ENCODE data around the gene PARVB.

The PARVB gene

DNA sequence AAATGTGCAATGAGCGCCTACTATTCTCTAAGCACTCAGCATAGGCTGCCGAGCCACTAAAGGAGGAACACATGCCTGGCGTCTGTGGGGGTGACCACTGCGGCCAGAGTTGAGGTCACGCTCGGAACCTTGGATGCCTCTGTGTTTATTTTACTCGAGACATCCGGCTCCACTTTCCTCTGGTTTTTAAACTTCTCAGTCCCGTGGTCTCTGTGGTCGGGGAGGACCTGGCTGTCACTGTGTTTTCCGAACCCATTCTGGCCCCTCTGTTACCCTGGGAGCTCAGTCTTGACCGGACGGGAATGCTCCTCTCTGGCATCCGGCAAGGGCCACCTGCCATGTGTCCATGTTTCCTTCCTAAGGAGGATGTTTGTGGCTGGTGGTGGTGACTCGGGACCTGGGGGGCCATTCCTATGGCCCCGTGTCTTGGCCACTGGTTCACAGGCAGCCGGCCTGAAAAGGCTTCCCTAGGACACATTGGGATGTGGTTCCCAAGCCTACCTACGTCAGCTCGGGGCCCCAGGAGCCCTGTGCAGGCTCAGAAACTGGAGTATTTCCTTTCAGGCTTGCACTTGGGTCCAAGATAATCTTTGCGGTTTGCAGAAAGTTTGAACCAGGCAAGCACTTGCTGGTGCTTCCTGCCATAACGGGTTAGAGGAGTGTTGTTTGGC is 109.9 kb downstream of the PARVB start:
- Mint-ChIP-seq H3K4me3 (peak overlapping the region; percentile 41), H3K4me1 (ENCODE audit: low read depth) (peaks cover 30% of the 10 kb centered on the region), H3K27ac (peak overlapping the region; percentile 26), H3K36me3 (ENCODE audit: low read depth) (peaks cover 55% of the 10 kb centered on the region), H3K27me3 (ENCODE audit: low read depth) (no peaks in the 10 kb centered on the region), H3K9me3 (peaks cover 26% of the 10 kb centered on the region)
- no peak for DNase-seq (ENCODE audit: low spot score)

DNA sequence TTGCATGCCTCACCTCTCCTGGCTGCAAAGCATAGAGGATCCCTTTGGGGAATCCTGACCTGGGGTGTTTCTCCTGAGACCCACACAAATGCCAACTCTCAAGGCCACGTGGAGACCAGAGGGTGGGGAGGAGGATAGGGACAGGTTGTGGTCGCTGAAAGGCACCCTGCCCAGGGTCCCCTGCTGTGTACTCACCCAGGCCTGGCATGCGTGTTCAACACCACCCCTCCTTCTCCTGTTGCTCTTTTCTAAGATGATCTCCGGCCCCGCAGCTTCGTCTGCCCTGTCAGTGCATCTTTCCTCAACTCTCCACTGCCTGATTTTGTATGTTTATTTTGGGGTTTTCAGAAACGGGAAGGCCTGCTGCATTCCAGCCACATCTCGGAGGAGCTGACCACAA is 112.0 kb downstream of the PARVB start:
- Mint-ChIP-seq H3K36me3 (ENCODE audit: low read depth) (peaks cover 55% of the 10 kb centered on the region), H3K27me3 (ENCODE audit: low read depth) (no peaks in the 10 kb centered on the region), H3K9me3 (peaks cover 26% of the 10 kb centered on the region), H3K27ac (peak overlapping the region; percentile 34), H3K4me3 (no peak overlapping the region), H3K4me1 (ENCODE audit: low read depth) (peaks cover 15% of the 10 kb centered on the region)
- no peak for DNase-seq (ENCODE audit: low spot score)

- Mint-ChIP-seq H3K9me3 (peaks cover 26% of the 10 kb centered on the region), H3K36me3 (ENCODE audit: low read depth) (peaks cover 51% of the 10 kb centered on the region), H3K4me3 (no peak overlapping the region), H3K27me3 (ENCODE audit: low read depth) (no peaks in the 10 kb centered on the region), H3K27ac (no peak overlapping the region), H3K4me1 (ENCODE audit: low read depth) (peaks cover 19% of the 10 kb centered on the region)
- no peak for DNase-seq (ENCODE audit: low spot score)
Observed at GRCh38 chr22:44136786-44137185, 112.7 kb downstream of the PARVB start.

DNA sequence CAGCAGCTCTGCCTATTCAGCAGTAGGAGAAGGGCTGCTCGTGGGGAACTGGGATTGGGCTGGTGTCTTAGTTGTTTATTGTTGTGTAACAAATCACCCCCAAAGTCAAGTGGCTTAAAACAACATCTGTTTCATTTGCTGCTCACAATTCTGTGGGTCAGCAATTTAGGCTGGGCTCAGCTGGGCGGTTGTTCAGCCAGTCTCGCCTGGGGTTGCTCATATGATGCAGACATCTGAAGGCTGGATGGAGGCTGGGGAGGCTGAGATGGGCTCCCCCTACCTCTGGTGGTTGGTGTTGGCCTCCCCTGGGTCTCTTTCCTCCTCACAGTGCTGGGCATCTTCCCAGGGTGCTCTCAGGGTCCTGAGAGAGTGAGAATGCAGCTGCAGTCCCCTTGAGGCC is 113.3 kb downstream of the PARVB start:
- H3K27me3 Mint-ChIP-seq (ENCODE audit: low read depth), result no peaks in the 10 kb centered on the region
- no peak overlapping the region for H3K27ac Mint-ChIP-seq
- peaks cover 26% of the 10 kb centered on the region for H3K9me3 Mint-ChIP-seq
- H3K36me3 Mint-ChIP-seq (ENCODE audit: low read depth), result peaks cover 51% of the 10 kb centered on the region
- no peak overlapping the region for H3K4me3 Mint-ChIP-seq
- peaks cover 19% of the 10 kb centered on the region for H3K4me1 Mint-ChIP-seq (ENCODE audit: low read depth)
- no peak for DNase-seq (ENCODE audit: low spot score)

GRCh38 chr22:44139773-44140172 is 115.7 kb downstream of the PARVB start:
- H3K27me3 Mint-ChIP-seq (ENCODE audit: low read depth), result no peaks in the 10 kb centered on the region
- H3K36me3 Mint-ChIP-seq (ENCODE audit: low read depth), result peaks cover 43% of the 10 kb centered on the region
- H3K9me3 Mint-ChIP-seq, result peaks cover 26% of the 10 kb centered on the region
- no peak for DNase-seq (ENCODE audit: low spot score)
- H3K27ac Mint-ChIP-seq, result no peak overlapping the region
- H3K4me3 Mint-ChIP-seq, result no peak overlapping the region
- H3K4me1 Mint-ChIP-seq (ENCODE audit: low read depth), result peaks cover 8% of the 10 kb centered on the region

DNA sequence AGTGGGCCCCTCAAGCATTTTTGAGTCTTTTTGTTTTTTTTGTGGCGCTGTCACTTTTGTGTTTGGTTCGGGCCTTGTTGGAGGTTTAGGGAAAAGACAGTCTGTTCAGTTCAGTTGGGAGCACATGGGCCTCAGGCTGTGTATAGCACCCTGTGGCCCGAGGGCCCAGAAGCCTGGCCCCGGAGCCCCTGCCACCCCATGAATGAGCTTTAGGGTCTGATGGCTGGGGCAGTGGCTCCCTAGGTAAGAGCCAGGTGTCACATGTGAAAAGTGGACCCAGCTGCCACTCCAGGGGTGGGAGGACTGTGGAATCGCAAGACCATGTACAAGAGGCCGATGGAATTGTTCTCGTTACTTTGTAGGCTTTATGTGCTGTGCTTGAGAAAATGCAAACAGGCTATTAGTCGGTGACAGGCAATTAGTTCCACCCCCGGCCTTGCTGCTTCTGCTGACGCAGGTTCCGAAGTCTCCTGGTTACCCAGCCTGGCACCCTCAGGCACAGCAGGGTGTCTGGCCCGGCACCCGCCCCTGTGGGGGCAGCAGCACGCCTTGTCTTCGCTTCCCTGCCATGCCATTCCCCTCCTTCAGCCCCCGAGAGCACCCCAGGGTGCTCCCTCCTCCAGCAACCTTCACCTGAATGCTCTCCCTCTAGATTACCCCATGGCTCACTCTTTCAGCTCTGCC is 118.5 kb downstream of the PARVB start:
- Mint-ChIP-seq H3K27me3 (ENCODE audit: low read depth) (no peaks in the 10 kb centered on the region), H3K27ac (no peak overlapping the region), H3K9me3 (peaks cover 6% of the 10 kb centered on the region), H3K36me3 (ENCODE audit: low read depth) (peaks cover 22% of the 10 kb centered on the region), H3K4me1 (ENCODE audit: low read depth) (peaks cover 4% of the 10 kb centered on the region), H3K4me3 (no peak overlapping the region)
- DNase-seq (ENCODE audit: low spot score), result no peak

DNA sequence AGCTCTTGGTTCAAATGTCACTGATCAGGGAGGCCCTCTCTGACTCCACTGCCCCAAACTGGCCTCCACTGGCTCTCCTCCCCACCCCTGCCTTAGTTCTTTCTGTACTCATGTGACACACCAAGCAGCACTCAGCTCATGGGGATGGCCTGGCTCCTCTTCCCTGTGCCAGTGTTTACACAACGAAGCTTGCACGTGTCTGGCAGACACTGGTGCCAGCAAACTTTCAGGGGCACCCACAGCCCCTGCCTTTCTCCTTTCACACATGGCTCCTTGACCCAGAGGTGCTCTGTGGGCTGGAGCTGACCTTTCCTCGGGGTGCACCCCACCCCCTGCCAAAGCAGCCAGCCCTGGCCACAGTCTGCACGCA is 119.0 kb downstream of the PARVB start:
- Mint-ChIP-seq H3K27ac (no peak overlapping the region), H3K36me3 (ENCODE audit: low read depth) (peaks cover 17% of the 10 kb centered on the region), H3K27me3 (ENCODE audit: low read depth) (no peaks in the 10 kb centered on the region)

GRCh38 chr22:44143579-44143978 is 119.5 kb downstream of the PARVB start:
- H3K4me3 Mint-ChIP-seq, result no peak overlapping the region
- peaks cover 4% of the 10 kb centered on the region for H3K4me1 Mint-ChIP-seq (ENCODE audit: low read depth)
- no peak overlapping the region for H3K27ac Mint-ChIP-seq
- DNase-seq (ENCODE audit: low spot score), result no peak
- H3K27me3 Mint-ChIP-seq (ENCODE audit: low read depth), result no peaks in the 10 kb centered on the region
- no peaks in the 10 kb centered on the region for H3K9me3 Mint-ChIP-seq
- peaks cover 12% of the 10 kb centered on the region for H3K36me3 Mint-ChIP-seq (ENCODE audit: low read depth)

More for the DNA sequence above, 119.0 kb downstream of the PARVB start:
- Mint-ChIP-seq H3K4me1 (ENCODE audit: low read depth) (peaks cover 4% of the 10 kb centered on the region), H3K9me3 (peaks cover under 1% of the 10 kb centered on the region), H3K4me3 (no peak overlapping the region)
- DNase-seq (ENCODE audit: low spot score), result no peak

DNA sequence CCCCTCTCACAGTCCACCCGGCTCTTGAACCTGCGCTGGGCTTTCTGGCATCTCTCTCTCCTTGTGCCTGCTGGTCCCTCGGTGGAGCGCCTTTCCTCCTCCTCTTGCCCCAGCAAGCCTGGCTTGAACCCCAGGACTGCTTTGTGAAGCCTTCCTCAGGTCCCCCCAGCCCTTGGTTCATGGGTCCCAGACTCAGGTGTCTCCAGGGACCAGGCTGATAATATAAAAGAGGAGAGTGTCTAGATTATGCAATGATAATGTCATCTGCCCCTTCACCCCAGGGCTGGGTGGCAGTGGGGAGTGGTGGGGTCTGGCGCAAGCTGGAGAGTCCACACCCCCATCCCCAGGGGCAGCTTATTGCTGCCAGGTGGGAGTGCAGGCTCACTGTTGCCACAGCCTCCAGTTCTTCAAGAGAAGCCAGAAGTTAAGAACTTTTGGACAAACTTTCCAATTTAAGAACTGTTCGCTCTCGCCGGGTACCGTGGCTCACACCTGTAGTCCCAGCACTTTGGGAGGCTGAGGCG is 120.0 kb downstream of the PARVB start:
- H3K27ac Mint-ChIP-seq, result no peak overlapping the region
- H3K9me3 Mint-ChIP-seq, result no peaks in the 10 kb centered on the region
- peaks cover 8% of the 10 kb centered on the region for H3K36me3 Mint-ChIP-seq (ENCODE audit: low read depth)

GRCh38 chr22:44145544-44145943 is 121.4 kb downstream of the PARVB start:
- Mint-ChIP-seq H3K4me3 (no peak overlapping the region), H3K9me3 (no peaks in the 10 kb centered on the region), H3K4me1 (ENCODE audit: low read depth) (peaks cover 4% of the 10 kb centered on the region), H3K27ac (no peak overlapping the region), H3K27me3 (ENCODE audit: low read depth) (no peaks in the 10 kb centered on the region), H3K36me3 (ENCODE audit: low read depth) (peaks cover 3% of the 10 kb centered on the region)
- no peak for DNase-seq (ENCODE audit: low spot score)

More for the DNA sequence above, 120.0 kb downstream of the PARVB start:
- Mint-ChIP-seq H3K27me3 (ENCODE audit: low read depth) (no peaks in the 10 kb centered on the region), H3K4me1 (ENCODE audit: low read depth) (peaks cover 4% of the 10 kb centered on the region), H3K4me3 (no peak overlapping the region)
- DNase-seq (ENCODE audit: low spot score), result no peak

- DNase-seq (ENCODE audit: low spot score), result no peak
- Mint-ChIP-seq H3K36me3 (ENCODE audit: low read depth) (peaks cover 5% of the 10 kb centered on the region), H3K4me3 (no peak overlapping the region), H3K4me1 (ENCODE audit: low read depth) (peaks cover 4% of the 10 kb centered on the region), H3K9me3 (no peaks in the 10 kb centered on the region), H3K27me3 (ENCODE audit: low read depth) (no peaks in the 10 kb centered on the region), H3K27ac (no peak overlapping the region)
Observed at GRCh38 chr22:44146088-44146861, 122.2 kb downstream of the PARVB start.

GRCh38 chr22:44147008-44147645 is 123.0 kb downstream of the PARVB start:
- Mint-ChIP-seq H3K36me3 (ENCODE audit: low read depth) (peaks cover 5% of the 10 kb centered on the region), H3K4me3 (no peak overlapping the region), H3K27ac (no peak overlapping the region), H3K9me3 (no peaks in the 10 kb centered on the region), H3K27me3 (ENCODE audit: low read depth) (no peaks in the 10 kb centered on the region), H3K4me1 (ENCODE audit: low read depth) (no peaks in the 10 kb centered on the region)
- no peak for DNase-seq (ENCODE audit: low spot score)

DNA sequence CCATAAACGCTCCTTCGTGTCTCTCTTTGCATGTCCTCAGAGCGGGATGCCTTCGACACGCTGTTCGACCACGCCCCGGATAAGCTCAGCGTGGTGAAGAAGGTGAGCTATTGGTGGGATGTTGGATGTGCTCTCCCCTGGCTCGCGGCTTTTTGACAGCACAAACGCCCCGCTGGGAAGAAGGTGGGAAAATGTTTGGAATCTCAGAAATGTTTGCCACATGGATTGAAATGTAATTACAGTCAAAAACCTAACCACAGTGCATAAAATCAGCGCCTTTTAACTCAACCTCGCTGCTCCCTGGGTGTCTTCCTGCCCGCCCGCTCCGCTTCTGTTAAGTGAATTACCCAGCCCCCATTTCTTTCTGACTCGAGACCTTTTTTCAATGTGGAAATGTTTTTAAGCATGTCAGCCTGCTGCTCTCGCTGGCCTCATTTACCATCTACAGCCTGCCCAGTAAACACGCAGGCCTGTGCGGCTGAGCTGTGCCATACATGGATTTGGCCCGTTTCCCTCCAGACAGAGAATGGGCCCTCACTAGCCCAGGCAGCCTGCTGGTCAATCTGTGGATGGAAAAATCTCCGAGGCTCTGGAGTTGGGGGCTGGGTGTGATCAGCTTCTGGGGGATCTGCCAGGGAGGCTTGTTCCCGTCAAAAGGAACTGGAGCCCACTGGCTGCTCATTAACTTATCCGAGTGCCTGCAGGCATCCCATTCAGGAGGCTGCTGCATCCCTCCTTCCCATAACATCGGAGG is 123.9 kb downstream of the PARVB start:
- no peak overlapping the region for H3K4me3 Mint-ChIP-seq
- no peaks in the 10 kb centered on the region for H3K9me3 Mint-ChIP-seq
- no peaks in the 10 kb centered on the region for H3K27me3 Mint-ChIP-seq (ENCODE audit: low read depth)
- no peak for DNase-seq (ENCODE audit: low spot score)
- no peaks in the 10 kb centered on the region for H3K4me1 Mint-ChIP-seq (ENCODE audit: low read depth)
- no peak overlapping the region for H3K27ac Mint-ChIP-seq
- H3K36me3 Mint-ChIP-seq (ENCODE audit: low read depth), result peaks cover 8% of the 10 kb centered on the region
